ENCODE data around the gene SYT9.

The SYT9 gene

GRCh38 chr11:7484645-7485044 lies 232.9 kb downstream of the SYT9 start:
- no peak for DNase-seq

GRCh38 chr11:7485186-7486097 lies 233.7 kb downstream of the SYT9 start, which contains the start of gene OLFML1:
OLFML1 (plus strand) TSS chr11:7485506; CDS start chr11:7485876, 370 bp downstream.
- DNase-seq: no peak

GRCh38 chr11:7486098-7486780 lies 234.5 kb downstream of the SYT9 start:
- DNase-seq: no peak

- DNase-seq: no peak
These were observed 235.1 kb downstream of the SYT9 start for GRCh38 chr11:7486781-7487140.

- DNase-seq: no peak
These were observed 235.7 kb downstream of the SYT9 start for GRCh38 chr11:7487360-7487759.

GRCh38 chr11:7488681-7489080 lies 237.0 kb downstream of the SYT9 start:
- DNase-seq: no peak

- no peak for DNase-seq
These were observed 237.7 kb downstream of the SYT9 start for GRCh38 chr11:7489376-7489775.

- DNase-seq: no peak
These were observed 238.3 kb downstream of the SYT9 start for GRCh38 chr11:7490054-7490453.

- no peak for DNase-seq
These were observed 238.8 kb downstream of the SYT9 start for GRCh38 chr11:7490535-7490934.

- no peak for DNase-seq
These were observed 240.5 kb downstream of the SYT9 start for GRCh38 chr11:7492253-7492652.

- no peak for DNase-seq
These were observed 242.0 kb downstream of the SYT9 start for GRCh38 chr11:7493670-7494069.

- no peak for DNase-seq
These were observed 242.5 kb downstream of the SYT9 start for GRCh38 chr11:7494086-7494745.

- no peak for DNase-seq
These were observed 244.3 kb downstream of the SYT9 start for GRCh38 chr11:7495882-7496551.

GRCh38 chr11:7498193-7498592 lies 246.5 kb downstream of the SYT9 start:
- DNase-seq: no peak

- DNase-seq: no peak
These were observed 247.4 kb downstream of the SYT9 start for GRCh38 chr11:7499081-7499480.

GRCh38 chr11:7500251-7500650 lies 248.5 kb downstream of the SYT9 start:
- DNase-seq: no peak

GRCh38 chr11:7501251-7501650 lies 249.5 kb downstream of the SYT9 start:
- no peak for DNase-seq

GRCh38 chr11:7501894-7502293 lies 250.2 kb downstream of the SYT9 start:
- DNase-seq: no peak

GRCh38 chr11:7506243-7506642 lies 254.5 kb downstream of the SYT9 start:
- no peak for DNase-seq

- DNase-seq: no peak
These were observed 256.4 kb downstream of the SYT9 start for GRCh38 chr11:7508087-7508486.

GRCh38 chr11:7509966-7510365 lies 258.3 kb downstream of the SYT9 start:
- DNase-seq: no peak

- DNase-seq: no peak
These were observed 259.7 kb downstream of the SYT9 start for GRCh38 chr11:7511401-7511800.
